GOT3 (cell line): ENCODE measurements around the gene ERICH4.
A peak's percentile ranks its signal among the peaks of the same experiment; 100 is the strongest.
"Not testable (repeated sequence)": the region's sequence is repeated elsewhere in the genome, so short reads cannot be mapped to it uniquely, and the experiment has no call there.

Experiments used
- DNase-seq: peaks from one replicate; lab custom pipeline; 2025; ENCODE audit warnings: mixed read lengths; lab: John Stamatoyannopoulos, UW

Gene ERICH4, protein sequence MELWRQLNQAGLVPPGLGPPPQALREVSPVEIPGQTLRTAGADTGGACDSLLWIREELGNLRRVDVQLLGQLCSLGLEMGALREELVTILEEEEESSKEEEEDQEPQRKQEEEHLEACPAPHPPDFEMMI

DNA sequence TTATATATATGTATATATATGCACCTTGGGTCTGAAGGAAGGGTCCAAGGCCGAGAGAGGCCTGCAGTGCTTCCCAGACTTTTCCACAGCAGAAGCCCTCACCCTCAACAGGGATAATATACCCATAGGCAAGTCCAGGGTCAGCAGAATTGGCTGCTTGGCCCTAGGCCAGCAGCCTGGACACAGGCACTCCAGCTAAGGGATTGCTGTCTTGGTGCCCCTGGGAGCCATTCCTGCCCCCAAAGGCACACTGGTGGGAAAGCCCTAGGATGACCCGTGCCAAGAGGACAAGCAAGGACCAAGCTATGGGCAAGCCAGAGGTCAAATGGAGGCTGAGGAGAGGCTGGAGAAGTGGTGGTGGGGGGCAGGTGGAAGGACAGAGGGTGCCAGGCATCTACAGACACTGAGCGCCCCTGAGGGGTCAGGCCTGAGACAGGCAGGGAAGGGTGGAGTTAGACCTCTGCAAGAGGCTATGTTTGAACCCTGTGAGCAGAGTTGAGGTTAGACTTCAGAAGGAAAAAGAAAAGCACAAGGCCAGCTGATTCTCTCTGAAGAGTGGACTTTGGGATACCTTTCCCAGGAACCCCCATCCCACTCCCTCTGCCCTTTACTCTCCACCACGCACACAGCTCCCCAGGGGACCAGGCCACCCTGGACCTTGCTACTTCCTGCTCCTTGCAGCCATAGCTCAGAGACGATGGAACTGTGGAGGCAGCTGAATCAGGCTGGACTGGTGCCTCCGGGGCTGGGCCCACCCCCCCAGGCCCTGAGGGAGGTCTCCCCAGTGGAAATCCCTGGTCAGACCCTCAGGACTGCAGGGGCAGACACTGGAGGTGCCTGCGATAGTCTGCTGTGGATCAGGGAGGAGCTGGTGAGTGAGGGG lies at the start of gene ERICH4:
Gene ERICH4, plus strand, starts transcription at position 684 of the 883 bp plus-strand sequence. Its CDS starts 14 bp downstream, at position 698.
- DNase-seq, result no peak

DNA sequence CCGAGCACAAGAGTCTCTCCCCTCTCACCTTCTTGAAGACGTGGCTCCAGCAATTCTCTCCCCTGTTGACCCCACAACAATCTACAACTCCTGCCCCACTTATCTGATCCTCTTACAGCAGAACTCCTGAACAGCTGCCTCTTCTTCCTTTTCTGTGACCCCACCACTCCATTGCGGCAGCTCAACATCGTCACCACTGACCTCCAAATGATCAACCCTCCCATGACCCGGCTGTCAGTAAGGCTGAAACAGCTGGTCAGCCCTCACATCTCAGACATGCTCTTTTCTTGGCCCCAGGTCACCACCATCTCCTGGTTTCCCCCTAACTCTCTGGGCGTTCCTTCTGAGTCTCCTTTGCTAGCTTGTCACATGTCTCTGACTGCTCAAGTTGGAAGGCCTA lies 47.6 kb upstream of the ERICH4 start:
- DNase-seq, result no peak

DNA sequence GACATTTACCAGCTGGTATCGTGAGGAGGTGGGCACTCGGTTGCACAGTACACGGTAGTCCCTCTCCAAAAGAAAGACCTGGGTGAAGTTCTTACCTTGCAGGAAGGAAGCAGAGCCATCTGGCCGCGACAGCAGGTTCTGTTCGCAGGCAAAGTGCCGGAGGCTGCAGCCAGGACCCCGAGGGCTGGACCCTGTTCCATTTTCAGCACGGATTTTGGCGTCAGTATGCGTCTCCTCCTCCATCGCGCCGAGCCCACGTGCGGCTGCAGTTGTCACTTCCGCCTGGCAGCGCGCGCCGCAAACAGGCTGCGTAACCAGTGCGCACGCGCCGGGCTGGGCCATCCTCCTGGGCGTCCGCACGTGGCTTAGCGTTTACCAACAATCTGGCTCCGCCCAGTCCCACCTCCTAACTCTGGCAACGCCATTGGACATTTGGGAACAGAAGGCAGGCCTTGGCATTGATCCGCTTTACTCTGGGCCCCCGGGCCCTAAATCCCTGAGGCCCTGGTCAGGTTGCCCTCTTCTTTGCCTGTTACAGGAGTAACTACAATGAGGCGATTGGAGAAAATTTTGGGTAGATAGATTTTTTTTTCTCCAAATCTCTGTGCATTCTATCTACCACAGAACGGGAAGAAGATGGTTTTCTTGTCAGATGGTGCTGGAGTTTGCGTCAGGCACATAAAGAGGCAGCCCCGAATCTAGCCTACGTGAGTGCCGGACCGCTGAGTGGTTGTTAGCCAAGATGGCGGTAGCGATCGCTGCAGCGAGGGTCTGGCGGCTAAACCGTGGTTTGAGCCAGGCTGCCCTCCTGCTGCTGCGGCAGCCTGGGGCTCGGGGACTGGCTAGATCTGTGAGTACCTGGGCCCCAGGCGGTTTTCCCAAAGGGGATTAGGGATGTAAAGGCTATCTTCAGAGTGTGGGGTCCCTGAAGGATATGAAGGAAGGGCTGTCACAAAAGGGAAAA lies 45.6 kb upstream of the ERICH4 start, which contains the start of the genes BCKDHA and EXOSC5:
Gene BCKDHA, plus strand, starts transcription at position 733 of the 964 bp plus-strand sequence. Its CDS starts 10 bp downstream, at position 743.
Gene EXOSC5, minus strand, starts transcription at position 274 of the 964 bp plus-strand sequence. Its CDS starts 31 bp downstream, at position 243.
- peak; percentile 92 for DNase-seq

DNA sequence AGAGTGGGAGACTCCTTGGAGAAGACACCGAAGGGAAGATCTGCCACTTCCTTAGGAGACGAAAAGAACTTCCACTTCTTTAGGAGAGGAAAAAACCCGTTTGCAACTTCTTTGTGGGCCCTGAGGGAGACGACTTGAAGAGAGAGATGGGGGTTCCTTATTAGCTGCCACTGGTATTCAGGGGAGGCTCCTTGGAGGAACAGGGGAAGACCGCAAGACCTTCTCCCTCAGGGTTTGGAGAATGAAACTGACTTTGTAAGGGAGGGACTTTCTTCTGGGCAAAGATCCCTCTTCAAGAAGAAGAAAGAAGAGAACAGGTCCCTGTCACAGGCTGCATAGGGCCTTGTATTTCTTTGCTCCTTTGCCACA lies 44.9 kb upstream of the ERICH4 start:
- no peak for DNase-seq

DNA sequence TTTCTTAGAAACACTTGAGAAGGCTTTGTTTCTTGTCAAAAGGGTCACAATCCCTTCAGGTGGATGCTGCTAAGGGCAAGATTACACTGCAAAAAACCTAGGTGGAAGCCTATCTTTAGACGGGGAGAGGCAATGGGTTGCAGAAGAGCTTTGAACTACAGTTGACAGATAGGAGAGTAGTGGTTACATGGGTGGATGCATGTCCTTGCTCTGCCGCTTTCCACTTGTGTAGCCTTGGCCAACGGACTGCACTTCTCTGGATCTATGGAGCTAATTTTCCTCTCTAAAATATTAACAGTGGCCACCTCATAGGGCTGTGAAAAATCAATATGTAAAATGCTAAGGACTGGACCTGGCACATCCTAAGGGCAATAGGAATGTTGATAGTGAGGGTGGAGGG lies 44.4 kb upstream of the ERICH4 start:
- no peak for DNase-seq

DNA sequence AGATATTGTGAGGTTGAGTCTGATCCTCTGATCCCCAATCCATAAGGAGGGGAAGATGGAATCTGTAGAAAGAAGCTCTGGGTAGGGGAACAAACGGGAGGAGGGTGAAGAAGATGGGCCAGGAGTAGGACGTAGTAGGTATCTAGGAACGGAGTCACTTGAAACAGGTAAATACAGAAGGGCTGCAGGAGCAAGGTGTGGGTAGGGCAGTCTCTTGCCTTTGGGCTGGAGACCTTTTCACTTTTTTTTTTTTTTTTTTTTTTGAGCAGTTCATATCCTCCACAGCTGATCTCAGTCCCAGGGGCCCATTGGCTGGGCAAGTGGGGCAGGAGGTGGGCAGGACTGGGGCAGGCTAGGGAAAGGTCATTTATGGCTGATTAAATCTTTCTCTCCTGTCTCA lies 43.9 kb upstream of the ERICH4 start:
- no peak for DNase-seq

DNA sequence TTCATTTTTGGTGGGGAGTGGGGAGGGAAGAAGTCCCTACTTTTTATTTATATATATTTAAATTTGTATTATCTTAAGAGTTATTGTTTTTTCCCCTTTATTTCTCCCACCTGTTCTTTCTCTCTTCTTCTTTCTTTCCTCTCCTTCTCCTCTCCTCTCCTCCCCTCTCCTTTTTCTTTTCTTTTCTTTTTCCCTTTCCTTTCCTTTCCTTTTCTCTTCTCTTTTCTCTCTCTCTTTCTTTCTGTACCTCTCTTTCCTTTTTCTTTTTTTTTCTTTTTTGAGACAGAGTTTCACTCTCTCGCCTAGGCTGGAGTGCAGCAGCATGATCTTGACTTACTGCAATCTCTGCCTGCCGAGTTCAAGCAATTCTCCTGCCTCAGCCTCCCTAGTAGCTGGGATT lies 43.4 kb upstream of the ERICH4 start:
- DNase-seq, result no peak

DNA sequence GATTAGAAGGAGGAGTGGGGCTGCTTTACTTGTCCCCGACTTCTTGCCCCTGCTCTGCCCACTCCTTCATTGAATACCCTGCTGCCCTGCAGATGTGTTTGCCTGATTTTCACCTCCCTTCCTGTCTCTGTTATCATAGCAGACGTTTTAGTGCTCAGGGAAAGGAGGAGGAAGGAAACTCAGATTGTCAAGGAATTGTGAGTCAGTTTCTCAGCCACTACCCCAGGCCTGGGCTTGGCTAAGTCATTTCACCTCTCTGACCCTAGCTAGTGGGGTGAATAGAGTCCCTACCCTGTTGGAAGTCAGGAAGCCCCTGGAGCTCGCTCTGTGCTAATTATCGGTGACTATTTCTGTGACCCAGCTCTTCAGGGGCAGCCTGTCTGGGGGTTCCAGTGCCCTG lies 41.5 kb upstream of the ERICH4 start:
- DNase-seq, result no peak

DNA sequence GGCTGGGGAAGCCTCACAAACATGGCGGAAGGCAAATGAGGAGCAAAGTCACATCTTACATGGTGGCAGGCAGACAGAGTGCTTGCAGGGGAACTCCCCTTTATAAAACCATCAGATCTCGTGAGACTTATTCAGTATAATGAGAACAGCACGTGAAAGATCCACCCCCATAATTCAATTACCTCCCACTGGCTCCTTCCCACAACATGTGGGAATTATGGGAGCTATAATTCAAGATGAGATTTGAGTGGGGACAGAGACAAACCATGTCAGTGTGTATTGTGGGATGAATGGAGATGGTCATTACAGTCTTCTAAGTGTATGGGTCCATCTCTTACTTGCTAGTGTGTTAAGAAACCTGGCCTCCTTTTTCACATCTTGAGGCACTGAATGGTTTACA lies 40.9 kb upstream of the ERICH4 start:
- DNase-seq, result no peak

DNA sequence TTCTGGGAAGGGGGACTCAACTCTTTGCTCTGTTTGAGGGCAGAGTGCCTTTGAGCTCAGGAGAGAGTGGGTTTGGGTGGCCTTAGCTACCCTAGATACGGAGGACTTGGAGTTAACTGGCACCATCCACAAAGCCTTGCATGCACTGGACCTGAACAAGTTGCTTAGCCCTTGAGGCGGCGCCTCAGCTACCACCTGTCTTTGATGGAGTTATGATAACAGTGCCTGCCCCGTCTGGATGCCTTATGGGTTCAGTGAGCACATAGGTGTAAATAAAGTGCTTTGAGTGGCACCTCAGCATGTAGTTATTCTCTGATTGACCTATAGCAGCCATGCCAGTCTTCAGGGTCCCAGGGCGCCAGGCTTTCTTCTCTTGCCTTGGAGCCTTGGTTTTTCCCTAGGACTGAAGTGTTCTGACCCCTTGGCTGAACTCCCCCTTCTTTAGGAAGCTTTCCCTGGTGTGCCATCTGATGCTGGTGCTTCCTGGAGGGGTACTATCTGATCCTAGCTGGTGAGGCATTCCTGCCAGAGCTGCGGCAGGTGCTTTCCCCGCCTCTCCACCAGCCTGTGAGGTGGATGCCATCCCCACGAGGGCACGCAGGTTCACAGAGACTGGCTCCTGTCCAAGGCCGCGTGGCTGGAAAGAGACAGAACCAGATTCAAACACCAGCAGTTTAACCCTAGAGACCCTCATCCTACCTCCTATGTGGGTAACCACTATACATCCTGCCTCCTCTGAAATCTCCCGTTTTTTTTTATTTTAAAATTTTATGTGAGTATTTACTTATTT lies 39.6 kb upstream of the ERICH4 start:
- DNase-seq, result no peak

DNA sequence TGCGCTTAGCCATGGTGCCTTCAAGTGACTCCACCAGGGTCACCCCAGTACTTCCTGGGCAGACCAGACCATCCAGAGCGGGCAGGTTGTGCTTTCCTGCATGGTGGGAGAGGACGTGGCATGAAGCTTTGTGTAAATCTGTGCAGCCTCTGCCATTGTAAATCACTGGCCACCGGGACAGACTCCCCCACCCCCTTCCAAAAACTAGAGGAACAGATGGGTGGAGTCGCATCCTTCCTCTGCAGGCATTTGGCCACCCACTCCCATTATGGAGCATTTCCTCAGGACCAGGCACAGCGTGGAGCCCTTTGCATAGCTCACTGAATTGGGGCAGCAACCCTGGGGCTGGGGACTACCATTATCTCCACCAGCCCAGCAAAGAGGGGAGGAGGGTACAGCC lies 37.2 kb upstream of the ERICH4 start:
- DNase-seq, result no peak

DNA sequence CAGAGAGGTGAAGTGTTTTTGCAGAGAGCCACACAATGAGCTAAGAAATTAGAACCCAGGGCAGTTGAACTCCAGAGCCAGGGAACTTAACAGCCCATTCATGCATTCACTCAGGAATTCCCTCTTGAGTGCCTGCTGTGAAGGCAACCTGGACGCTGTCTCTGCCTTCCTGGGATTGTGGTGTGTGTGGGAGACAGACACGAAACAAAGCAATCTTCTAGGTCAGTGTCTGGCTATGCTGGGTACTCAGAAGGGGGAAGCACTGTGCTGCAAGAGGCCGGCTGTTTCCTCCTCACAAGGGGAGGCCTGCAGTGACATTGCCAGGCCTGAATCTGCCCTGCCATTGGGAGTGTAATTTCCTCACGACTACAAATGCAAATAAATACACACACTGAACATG lies 35.7 kb upstream of the ERICH4 start:
- DNase-seq, result no peak

DNA sequence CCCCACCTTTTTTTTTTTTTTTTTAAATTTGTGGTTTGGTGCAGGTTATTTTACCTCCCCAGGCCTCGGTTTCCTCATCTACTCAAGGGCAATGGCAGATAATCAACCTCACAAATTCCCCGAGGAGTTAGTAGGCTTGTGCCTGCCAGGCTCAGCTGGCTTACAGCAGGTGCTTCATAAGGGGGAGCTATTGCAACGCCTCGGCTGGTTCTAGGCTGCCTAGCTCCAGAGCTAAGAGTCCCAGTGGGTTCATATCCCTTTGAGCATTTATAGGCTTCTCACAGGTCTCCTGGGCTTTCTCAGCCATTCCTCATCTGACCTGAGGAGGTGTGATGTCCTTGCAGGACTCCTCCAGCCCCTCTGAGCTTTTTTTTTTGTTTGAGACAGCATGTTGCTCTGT lies 34.7 kb upstream of the ERICH4 start:
- no peak for DNase-seq

DNA sequence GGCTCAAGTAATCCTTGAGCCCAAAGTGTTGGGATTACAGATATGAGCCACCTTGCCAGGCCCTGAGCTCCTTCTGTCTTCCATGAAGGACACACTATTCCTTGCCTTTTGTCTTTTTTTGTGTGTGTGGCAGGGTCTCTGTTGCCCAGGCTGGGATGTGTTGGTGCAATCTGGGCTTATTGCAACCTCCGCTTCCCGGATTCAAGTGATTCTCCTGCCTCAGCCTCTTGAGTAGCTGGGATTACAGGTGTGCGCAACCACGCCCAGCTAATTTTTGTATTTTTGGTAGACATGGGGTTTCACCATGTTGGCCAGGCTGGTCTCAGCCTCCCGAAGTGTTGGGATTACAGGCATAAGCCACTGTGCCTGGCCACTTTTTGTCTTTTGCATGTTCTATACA lies 34.1 kb upstream of the ERICH4 start:
- not testable (repeated sequence) for DNase-seq

DNA sequence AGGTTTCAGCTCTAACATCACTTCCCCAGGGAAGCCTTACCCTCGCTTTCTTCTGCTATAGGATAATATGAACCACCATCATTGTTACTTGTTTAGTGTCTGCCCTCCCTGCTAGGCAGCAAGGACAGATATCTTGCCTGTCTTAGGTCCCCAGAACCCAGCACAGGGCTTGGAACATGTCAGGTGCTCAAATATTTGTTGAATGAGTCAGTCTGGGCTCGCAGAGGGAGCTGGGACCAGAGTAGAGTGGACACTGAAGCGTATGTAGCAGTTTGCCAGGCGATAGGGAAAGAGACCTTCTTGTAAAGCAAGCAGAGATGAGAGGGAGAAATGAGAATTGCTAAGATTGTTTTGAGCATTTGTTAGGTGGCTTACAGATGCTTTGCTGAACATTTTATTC lies 33.7 kb upstream of the ERICH4 start:
- no peak for DNase-seq

DNA sequence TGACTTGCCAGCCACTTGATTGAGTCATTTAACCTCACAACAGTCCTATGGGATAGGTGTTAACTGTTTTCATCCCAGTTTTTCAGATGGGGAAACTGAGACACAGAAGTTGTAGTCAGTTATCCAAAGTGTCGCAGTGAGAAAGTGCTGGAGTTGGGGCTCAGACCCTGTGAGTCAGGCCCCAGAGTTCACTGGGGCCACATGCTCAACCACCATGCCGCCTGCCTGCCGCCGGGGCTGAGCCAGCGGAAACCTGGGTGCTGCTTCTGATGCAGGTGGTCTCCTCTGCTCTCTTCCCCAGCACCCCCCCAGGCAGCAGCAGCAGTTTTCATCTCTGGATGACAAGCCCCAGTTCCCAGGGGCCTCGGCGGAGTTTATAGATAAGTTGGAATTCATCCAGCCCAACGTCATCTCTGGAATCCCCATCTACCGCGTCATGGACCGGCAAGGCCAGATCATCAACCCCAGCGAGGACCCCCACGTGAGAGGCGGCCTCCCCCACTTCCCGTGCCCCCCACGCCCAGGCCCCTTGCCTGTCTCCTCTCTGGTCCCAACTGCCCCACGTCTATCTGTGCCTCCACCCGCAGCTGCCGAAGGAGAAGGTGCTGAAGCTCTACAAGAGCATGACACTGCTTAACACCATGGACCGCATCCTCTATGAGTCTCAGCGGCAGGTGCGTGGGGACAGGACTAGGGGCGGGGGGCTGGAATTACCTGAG lies 32.5 kb upstream of the ERICH4 start:
- no peak for DNase-seq

DNA sequence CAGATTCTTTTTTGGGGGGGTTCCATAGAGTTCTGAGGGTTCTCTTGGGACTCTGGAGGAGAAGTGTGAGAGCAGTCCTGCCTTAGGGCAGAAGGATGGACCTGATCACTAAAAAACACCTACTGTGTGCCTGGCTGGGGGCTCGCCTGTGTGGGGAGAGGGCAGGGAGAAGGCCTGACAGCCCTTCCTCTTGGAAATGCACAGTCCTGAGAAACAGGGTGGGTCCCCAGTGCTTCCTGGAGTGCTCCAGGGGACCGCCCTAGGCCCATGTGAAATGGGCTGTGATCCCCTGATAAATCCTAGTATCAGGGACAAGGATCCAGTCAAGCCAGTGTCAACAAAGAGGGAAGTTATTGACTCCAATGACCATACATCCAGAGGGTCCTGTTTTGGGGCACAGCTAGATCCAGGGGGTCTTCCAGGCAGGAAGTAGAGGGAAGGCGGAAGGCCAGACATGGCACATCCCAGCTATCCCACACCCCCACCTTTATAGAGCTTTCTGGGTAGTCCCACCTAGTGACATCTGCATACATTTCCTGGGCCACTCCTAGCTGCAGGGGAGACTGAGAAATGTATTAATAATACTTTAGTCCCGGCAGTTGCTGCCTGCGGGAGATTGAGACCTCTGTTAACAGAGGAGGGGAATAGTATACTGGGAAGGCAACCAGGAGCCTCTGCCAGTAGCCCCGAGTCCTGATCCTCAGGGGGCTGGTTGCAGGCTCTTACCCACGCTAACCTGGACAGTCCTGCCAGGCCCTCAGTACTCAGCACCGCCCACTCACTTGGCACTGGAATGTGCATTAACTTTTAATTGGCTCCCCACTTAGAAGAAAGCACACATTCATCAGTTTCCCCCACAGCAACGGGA lies 31.6 kb upstream of the ERICH4 start:
- no peak for DNase-seq

DNA sequence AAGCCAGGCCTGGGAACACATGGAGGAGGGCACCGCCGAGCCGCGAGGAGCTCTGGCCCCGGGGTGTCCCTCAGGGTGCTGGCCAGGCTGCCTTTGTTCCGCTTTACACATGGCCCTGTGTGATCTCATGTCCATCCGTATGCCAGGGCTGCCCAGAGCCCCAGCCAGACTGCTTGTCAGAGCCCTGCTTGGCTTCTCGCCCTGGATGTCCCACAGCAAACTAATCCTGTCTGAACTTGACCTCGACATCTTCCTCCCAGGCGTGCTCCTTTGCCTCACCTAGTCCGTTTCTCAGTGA lies 31.0 kb upstream of the ERICH4 start:
- no peak for DNase-seq

DNA sequence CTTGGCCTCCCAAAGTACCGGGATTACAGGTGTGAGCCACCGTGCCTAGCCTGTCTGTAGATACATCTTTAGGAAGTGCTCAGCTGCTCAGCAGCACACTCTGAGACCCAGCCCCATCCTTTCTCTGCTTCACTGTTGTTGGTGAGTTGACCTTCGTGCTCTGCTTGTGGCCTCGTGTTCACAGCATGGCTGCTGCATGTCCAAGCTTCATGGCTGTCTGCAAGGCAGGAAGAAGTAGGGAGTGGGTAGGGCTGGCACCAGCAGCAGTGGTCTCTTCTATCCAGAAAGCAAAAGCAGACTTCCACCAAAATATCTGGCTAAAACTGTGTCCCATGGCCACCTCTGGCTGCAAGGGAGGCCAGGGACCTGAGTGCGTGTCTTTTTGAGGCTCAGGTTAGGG lies 30.0 kb upstream of the ERICH4 start:
- DNase-seq, result no peak

DNA sequence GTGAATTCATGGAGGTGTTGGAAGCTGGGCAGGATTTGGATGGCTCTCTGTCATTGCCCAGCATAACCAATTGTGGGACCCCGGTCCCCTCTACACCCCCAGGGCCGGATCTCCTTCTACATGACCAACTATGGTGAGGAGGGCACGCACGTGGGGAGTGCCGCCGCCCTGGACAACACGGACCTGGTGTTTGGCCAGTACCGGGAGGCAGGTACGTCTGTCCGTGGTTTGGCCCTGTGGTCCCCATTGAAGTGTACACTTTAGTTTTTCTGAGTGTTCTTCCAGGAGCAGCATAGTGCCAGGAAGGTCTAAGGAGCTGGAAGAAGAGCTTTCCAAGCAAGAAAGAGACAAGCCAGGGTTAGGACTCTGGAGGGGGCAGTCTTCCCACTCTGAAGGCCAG lies 29.0 kb upstream of the ERICH4 start:
- no peak for DNase-seq
